Right renal cortex interstitium (tissue), 3 donors: ENCODE data around the gene TAS2R4. TPM values are rescaled to one million over a fixed set of nuclear protein-coding genes. Genes with fewer than 3 reads are reported as not detected.
"Not testable (repeated sequence)": the region's sequence is repeated elsewhere in the genome, so short reads cannot be mapped to it uniquely, and the experiment has no call there.

Experiments
- DNase-seq, 3 donors: peaks; one replicate each; pipeline ENCODE4 v3.0.0-alpha.2; 2013; ENCODE audit warnings: low read depth in 3 of 3, low spot score in 2 of 3
- polyA plus RNA-seq, 3 donors: library from polyadenylated mRNA; unstranded; fragments of 120-200 nt; gene quantifications; one replicate each; pipeline ENCODE4 v1.2.1, GENCODE V29; 2013; ENCODE audit not compliant: insufficient read length in 3 of 3

Gene TAS2R4
- polyA plus RNA-seq, 3 donors: 0.92 to 1.2 (median 1.2) TPM

- not testable (repeated sequence) for DNase-seq
Measured at GRCh38 chr7:141822432-141822831, 46.0 kb downstream of the TAS2R4 start.

Other genes with a start within 250 kb of the TAS2R4 start
- 10 to 100 TPM; 35.9 to 41.3 (median 38.8) TPM for gene AGK, start 225.3 kb upstream of the TAS2R4 start, polyA plus RNA-seq
- 10 to 100 TPM; 26.8 to 28.1 (median 27.3) TPM for gene DENND11, start 74.5 kb upstream of the TAS2R4 start, polyA plus RNA-seq
- gene WEE2, start 68.3 kb upstream of the TAS2R4 start, polyA plus RNA-seq: under 1 TPM in 2 of 3 donors, not detected in 1; 0.19 to 0.35 TPM
- gene SSBP1, start 38.3 kb upstream of the TAS2R4 start, polyA plus RNA-seq: 100 to 1,000 TPM; 146 to 159 (median 149) TPM
- gene TAS2R3, start 12.6 kb upstream of the TAS2R4 start, polyA plus RNA-seq: under 1 TPM; 0.19 to 0.80 (median 0.51) TPM
- 1 to 10 TPM; 1.4 to 2.2 (median 2.2) TPM for gene TAS2R5, start 13.5 kb downstream of the TAS2R4 start, polyA plus RNA-seq
- under 1 TPM in 1 of 3 donors, not detected in 2; 0.08 TPM for gene PRSS37, start 64.8 kb downstream of the TAS2R4 start, polyA plus RNA-seq
- gene OR9A4, start 139.7 kb downstream of the TAS2R4 start, polyA plus RNA-seq: not detected
- gene CLEC5A, start 170.3 kb downstream of the TAS2R4 start, polyA plus RNA-seq: under 1 TPM; 0.14 to 0.26 (median 0.25) TPM
- gene TAS2R38, start 197.1 kb downstream of the TAS2R4 start, polyA plus RNA-seq: not detected
- 10 to 100 TPM; 13.7 to 25.4 (median 16.9) TPM for gene MGAM, start 219.2 kb downstream of the TAS2R4 start, polyA plus RNA-seq